Activated B cell treated with CpG ODN at 0.5 μM for 24 hours (primary cell): ENCODE results near the gene CCNK. TPM values are rescaled to one million over a fixed set of nuclear protein-coding genes. Genes with fewer than 3 reads are reported as not detected.

Source experiments
- ATAC-seq: fragments of 200-7000 bp; cut with Tn5 transposase; one replicate; pipeline ENCODE4 v1.10.0; 2021; ENCODE audit warnings: low read depth, mild to moderate bottlenecking, moderate library complexity
- CTCF ChIA-PET: fragments of 350-600 bp; sonication (Branson Sonifier 250); formaldehyde crosslinking; loops from one replicate; lab custom pipeline; 2021; ENCODE audit warnings: antibody characterized with exemption; lab: Charles Lee
- POLR2A ChIA-PET: fragments of 350-600 bp; sonication (Branson Sonifier 250); formaldehyde crosslinking; loops from one replicate; lab custom pipeline; 2021; ENCODE audit warnings: antibody characterized with exemption; lab: Charles Lee
- DNase-seq: peaks from one replicate; pipeline ENCODE4 v3.0.0; 2022
- H3K27ac Mint-ChIP-seq: one replicate; pipeline ENCODE4 v1.8.0; 2020; ENCODE audit warnings: mixed read lengths
- H3K27me3 Mint-ChIP-seq: one replicate; pipeline ENCODE4 v1.8.0; 2021; ENCODE audit warnings: mixed read lengths
- H3K36me3 Mint-ChIP-seq: one replicate; pipeline ENCODE4 v1.8.0; 2021; ENCODE audit warnings: low read depth, mixed read lengths
- H3K4me1 Mint-ChIP-seq: one replicate; pipeline ENCODE4 v1.8.0; 2021; ENCODE audit warnings: mixed read lengths
- H3K4me3 Mint-ChIP-seq: one replicate; pipeline ENCODE4 v1.8.0; 2020; ENCODE audit warnings: mild to moderate bottlenecking, mixed read lengths
- H3K9me3 Mint-ChIP-seq: one replicate; pipeline ENCODE4 v1.8.0; 2020; ENCODE audit warnings: mixed read lengths
- intact Hi-C: fragments of 100-400 bp; cut with micrococcal nuclease; formaldehyde crosslinking; loops from one replicate; pipeline ENCODE4 v1.15.1; 2024
- total RNA-seq: library from RNA; stranded (reverse); gene quantifications from 2 replicates; pipeline ENCODE4 v1.2.3, GENCODE V29; 2022
- TF ChIP-seq, protein P1 (sequence below): fragments of 200-600 bp; IDR thresholded peaks from one replicate; pipeline ENCODE4 v1.8.0; 2022; ENCODE audit warnings: antibody characterized with exemption, mild to moderate bottlenecking

The CCNK gene
- total RNA-seq, 1 donor from 2014 or later = 79.2 TPM

DNA sequence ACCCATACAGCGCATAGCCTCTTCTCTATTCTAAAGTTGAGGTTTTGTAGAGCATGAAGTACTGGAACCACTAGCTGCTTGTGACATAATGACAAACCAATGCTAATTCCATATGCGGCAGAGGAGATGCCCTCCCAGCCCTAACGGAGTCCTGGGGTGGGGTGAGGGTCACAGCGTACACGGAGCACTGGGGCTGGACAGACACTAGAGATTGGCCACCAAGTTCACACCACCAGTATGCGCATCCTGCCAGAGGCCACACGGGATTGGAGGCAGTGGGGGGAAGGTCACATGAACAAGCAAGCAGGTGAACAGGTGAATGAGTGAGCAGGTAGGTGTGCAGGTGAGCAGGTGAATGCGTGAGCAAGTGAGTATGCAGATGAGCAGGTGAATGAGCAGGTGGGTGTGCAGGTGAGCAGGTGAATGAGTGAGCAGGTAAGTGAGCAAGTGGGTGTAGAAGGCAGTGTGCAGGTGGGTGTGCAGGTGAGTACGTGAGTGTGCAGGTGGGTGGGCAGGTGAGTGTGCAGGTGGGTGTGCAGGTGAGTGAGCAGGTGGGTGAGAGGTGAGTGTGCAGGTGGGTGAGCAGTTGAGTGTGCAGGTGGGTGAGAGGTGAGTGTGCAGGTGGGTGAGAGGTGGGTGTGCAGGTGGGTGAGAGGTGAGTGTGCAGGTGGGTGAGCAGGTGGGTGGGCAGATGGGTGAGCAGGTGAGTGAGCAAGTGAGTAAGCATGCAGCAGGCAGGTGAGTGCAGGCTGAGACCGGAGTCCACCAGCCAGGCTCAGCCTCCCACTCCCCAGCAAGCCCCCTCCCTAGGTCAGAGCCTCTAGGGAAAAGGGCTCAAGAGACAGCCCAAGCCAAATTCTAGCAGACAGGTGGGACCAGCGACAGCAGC, 70.1 kb downstream of the CCNK start:
- Mint-ChIP-seq H3K27me3 (no peaks in the 10 kb centered on the region), H3K27ac (no peak overlapping the region), H3K4me3 (no peak overlapping the region), H3K36me3 (no peaks in the 10 kb centered on the region), H3K4me1 (no peaks in the 10 kb centered on the region), H3K9me3 (no peaks in the 10 kb centered on the region)
- TF ChIP-seq, protein P1, sequence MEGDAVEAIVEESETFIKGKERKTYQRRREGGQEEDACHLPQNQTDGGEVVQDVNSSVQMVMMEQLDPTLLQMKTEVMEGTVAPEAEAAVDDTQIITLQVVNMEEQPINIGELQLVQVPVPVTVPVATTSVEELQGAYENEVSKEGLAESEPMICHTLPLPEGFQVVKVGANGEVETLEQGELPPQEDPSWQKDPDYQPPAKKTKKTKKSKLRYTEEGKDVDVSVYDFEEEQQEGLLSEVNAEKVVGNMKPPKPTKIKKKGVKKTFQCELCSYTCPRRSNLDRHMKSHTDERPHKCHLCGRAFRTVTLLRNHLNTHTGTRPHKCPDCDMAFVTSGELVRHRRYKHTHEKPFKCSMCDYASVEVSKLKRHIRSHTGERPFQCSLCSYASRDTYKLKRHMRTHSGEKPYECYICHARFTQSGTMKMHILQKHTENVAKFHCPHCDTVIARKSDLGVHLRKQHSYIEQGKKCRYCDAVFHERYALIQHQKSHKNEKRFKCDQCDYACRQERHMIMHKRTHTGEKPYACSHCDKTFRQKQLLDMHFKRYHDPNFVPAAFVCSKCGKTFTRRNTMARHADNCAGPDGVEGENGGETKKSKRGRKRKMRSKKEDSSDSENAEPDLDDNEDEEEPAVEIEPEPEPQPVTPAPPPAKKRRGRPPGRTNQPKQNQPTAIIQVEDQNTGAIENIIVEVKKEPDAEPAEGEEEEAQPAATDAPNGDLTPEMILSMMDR = no peak
- ChIA-PET POLR2A (no interaction called here), CTCF (no interaction called here)
- no peak for ATAC-seq
- intact Hi-C loops = no loop called here
- DNase-seq = no peak

DNA sequence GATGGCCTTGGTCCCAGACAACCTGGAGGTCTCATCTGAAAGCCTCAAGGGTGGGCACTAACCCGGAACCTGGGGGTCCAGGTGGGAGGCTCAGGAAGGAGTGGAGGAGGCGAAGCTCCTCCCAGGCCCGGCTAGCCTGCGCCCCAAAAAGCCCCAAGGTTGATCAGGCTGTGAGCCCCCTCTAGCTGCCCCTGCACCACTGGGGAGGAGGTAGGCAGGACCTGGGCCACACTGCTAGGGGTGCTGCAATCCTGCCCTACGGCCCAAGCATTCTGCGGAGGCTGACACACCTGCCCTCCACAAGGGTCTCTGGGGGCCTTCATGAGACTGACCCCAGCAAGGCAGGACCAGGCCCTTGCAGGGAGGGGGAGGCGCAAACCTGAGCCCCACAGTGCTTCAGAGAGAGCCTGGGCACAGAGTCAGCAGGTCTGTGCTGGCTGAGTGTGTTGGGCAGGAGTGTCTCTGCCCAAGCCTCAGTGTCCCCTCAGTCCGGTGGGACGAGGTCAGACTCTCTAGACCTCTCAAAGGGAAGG, 70.9 kb downstream of the CCNK start:
- H3K27ac Mint-ChIP-seq = no peak overlapping the region
- no peaks in the 10 kb centered on the region for H3K4me1 Mint-ChIP-seq
- no peak overlapping the region for H3K4me3 Mint-ChIP-seq
- H3K27me3 Mint-ChIP-seq = no peaks in the 10 kb centered on the region
- DNase-seq (no peak), ATAC-seq (no peak)
- TF ChIP-seq, protein P1 = no peak
- ChIA-PET CTCF (no interaction called here), POLR2A (no interaction called here)
- no peaks in the 10 kb centered on the region for H3K9me3 Mint-ChIP-seq
- H3K36me3 Mint-ChIP-seq = no peaks in the 10 kb centered on the region
- intact Hi-C loops = no loop called here

DNA sequence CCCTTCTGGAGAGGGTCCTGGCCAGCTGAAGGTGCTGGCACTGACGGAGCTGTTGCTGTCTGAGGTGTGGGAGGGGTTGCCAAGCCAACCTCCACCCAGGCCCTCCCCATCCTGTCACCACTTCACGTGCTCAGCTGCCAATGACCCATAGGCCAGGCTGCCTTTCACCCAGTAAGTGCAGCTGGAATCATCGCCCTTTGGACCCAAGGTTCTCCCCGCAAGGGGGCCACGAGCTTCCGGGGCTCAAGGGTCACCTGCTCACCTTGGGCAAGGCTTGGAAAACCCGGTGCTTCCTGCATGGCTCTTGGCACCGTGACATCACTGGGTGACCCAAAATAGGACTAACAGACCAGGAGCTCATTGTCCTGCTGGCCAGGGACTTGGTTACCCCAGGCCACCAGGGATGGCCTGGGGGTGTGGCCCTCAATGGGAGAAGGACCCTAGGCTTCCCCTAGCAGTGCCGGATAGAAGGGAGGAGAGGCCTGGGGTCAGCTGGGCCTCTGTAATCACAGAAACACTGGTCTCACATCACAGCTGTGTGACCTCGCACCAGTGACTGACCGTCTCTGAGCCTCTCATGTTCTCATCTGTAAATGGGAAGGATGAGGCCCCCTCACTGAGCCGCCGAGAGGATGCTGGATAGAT, 71.5 kb downstream of the CCNK start:
- no peaks in the 10 kb centered on the region for H3K27me3 Mint-ChIP-seq
- intact Hi-C loops = no loop called here
- TF ChIP-seq, protein P1 = no peak
- DNase-seq = no peak
- no peak overlapping the region for H3K4me3 Mint-ChIP-seq
- H3K27ac Mint-ChIP-seq = no peak overlapping the region
- ChIA-PET POLR2A (no interaction called here), CTCF (no interaction called here)
- no peak for ATAC-seq
- H3K4me1 Mint-ChIP-seq = no peaks in the 10 kb centered on the region
- H3K9me3 Mint-ChIP-seq = no peaks in the 10 kb centered on the region
- H3K36me3 Mint-ChIP-seq = no peaks in the 10 kb centered on the region

DNA sequence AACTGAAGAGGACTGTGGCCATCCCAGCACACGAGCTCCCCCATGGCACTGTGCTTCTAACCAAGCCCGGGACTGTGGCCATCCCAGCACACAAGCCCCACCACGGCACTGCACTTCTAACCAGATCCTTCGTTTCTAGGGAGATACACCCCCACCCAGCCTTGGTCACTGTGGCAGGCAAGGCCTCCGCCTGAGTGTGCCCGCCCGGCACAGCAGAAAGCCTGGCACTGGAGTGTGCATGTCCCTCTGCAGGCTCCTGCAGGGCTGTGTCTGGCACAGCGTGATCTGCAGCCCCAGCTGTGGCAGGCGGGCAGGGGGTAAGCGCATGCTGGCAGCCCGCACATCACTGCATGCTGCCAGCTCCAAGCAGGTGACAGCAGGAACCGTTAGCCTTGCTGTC, 73.0 kb downstream of the CCNK start:
- Mint-ChIP-seq H3K4me3 (no peak overlapping the region), H3K36me3 (no peaks in the 10 kb centered on the region), H3K4me1 (no peaks in the 10 kb centered on the region), H3K27ac (no peak overlapping the region), H3K27me3 (no peaks in the 10 kb centered on the region), H3K9me3 (peaks cover 2% of the 10 kb centered on the region)
- TF ChIP-seq, protein P1 = no peak
- intact Hi-C loops = no loop called here
- DNase-seq (no peak), ATAC-seq (no peak)
- CTCF ChIA-PET = no interaction called here
- POLR2A ChIA-PET = no interaction called here
